ENCODE measurements around the gene ADAMTS8. TPM values are rescaled to one million over a fixed set of nuclear protein-coding genes. Genes with fewer than 3 reads are reported as not detected.
A peak's percentile ranks its signal among the peaks of the same experiment; 100 is the strongest.
"Not testable (repeated sequence)": the region's sequence is repeated elsewhere in the genome, so short reads cannot be mapped to it uniquely, and the experiment has no call there.

Gene ADAMTS8
- polyA plus RNA-seq, 12 donors, result 4.9 to 17.8 (median 12.7) TPM; not detected in 1

- DNase-seq, result no peak
Measured at GRCh38 chr11:130441719-130442118, 13.3 kb upstream of the ADAMTS8 start.

- DNase-seq, result no peak
Measured at GRCh38 chr11:130439876-130440275, 11.5 kb upstream of the ADAMTS8 start.

DNA sequence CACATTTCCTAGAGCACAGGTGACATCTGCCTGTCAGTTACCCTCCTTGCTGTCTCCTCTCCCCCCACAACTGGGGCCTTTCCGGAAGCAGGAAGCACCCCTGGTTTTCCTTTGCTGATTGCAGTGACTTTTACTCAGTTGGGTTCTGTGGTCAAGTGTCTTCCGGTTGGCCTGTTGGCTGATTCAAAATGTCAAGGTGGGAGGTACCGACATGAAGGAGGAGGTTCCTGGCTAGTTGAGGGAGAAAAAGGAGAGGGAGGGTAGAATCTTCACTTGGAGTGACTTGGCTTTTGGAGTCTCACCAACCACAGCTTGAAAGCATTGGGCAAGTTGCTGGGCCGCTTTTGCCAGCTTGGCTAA, 10.7 kb upstream of the ADAMTS8 start:
- DNase-seq, result no peak

DNA sequence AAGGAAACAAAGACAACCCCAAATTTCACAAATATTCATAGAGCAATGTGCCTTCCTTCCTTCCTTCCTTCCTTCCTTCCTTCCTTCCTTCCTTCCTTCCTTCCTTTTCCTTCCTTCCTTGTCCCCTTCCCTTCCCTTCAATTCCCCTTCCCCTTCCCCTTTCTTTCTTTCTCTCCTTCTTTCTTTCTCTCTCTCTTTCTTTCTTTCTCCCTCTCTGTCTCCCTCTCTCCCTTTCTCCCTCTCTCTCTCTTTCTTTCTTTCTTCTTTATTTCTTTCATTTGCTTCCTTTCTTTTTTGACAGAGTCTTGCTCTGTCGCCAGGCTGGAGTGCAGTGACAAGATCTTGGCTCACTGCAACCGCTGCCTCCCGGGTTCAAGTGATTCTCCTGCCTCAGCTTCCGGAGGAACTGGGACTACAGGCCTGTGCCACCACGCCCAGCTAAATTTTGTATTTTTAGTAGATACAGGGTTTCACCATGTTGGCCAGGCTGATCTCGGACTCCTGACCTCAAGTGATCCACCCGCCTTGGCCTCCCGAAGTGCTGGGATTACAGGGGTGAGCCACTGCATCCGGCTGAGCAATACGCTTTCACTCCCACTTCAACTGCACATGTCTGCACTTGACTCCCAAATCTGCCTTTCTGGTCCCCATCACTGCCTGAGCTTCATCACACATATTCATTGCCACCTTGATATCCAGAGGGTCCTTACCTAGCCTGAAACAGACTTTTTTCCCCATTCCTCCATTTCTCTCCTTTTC, 10.2 kb upstream of the ADAMTS8 start:
- DNase-seq, result not testable (repeated sequence)

GRCh38 chr11:130437848-130438247, 9.4 kb upstream of the ADAMTS8 start:
- no peak for DNase-seq

DNA sequence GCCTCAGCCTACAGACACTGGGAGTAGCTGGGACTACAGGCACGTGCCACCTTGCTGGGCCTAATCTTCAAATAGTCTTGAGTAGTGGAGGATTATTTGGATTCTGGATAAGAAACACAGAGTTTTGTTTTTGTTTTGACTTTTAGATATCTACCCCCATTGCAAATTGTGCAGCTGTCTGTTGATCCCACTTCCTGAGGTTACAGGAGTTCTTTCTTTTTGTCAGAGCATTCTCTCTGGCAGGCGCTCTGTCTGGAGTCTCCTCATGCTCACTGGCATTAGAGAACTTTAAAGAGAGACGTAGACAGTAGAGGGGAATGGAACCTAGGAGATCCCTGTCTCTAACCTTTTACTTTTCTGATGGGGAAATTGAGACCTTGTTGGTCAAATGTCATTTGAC, 7.8 kb upstream of the ADAMTS8 start:
- no peak for DNase-seq

DNA sequence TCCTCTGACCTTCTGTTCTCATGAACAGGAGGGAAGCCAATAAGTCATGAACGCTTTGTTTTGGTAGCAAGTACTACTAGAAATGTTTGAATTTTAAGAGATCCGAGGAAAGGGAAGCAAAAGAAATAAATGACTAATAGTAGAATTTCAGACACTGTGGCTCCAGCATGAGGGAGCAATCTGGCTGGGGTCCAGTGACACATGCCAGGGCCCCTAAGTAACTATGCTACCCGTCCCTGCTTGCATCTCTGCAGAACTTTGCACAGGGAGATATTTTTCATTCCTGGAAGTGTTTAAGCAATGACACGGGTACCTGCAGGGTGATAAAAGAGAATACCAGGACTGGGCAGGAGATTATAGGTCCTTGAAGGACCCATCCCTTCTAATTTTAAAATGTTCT, 7.3 kb upstream of the ADAMTS8 start:
- no peak for DNase-seq

GRCh38 chr11:130434521-130435223, 6.3 kb upstream of the ADAMTS8 start:
- DNase-seq, result peak; percentile 91

DNA sequence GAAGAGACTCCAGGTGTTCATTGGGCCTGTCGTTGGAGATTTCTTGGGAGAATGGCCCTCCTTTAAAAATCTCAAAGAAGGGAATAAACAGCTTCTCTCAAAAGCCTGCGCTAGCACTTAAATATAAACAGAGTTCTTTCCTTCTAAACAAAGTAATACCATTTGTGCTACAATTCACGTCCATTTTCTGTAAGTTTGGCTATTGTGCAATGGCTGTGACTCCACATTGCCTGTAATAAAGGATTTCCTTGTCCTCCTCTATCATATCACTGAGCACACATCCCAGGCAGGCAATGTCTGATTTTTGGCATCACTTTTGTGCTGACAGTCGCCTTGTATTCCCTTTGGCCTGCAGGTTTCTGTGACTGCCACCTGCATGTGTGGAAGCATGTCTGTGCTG, 4.9 kb upstream of the ADAMTS8 start:
- no peak for DNase-seq

DNA sequence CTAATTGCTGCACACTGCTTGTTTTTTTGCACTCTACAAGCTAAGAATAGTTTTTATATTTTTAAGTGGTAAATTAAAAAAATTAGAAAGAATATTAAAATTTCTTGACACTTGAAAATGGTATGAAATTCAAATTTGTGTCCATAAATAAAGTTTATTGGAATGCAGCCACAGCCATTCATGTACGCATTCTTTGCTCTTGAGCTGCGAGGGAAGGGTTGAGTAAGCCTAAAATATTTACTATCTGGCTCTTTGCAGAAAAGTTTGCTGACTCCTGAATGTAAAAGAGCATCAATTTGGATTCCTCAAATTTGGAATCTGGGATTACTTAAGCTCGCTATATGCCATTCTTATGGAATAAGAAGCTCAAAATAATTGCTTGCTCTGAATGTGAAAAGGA, 3.4 kb upstream of the ADAMTS8 start:
- DNase-seq, result no peak

GRCh38 chr11:130431331-130431773, 2.9 kb upstream of the ADAMTS8 start:
- DNase-seq, result peak; percentile 77

GRCh38 chr11:130429983-130430382, 1.6 kb upstream of the ADAMTS8 start:
- DNase-seq, result no peak

DNA sequence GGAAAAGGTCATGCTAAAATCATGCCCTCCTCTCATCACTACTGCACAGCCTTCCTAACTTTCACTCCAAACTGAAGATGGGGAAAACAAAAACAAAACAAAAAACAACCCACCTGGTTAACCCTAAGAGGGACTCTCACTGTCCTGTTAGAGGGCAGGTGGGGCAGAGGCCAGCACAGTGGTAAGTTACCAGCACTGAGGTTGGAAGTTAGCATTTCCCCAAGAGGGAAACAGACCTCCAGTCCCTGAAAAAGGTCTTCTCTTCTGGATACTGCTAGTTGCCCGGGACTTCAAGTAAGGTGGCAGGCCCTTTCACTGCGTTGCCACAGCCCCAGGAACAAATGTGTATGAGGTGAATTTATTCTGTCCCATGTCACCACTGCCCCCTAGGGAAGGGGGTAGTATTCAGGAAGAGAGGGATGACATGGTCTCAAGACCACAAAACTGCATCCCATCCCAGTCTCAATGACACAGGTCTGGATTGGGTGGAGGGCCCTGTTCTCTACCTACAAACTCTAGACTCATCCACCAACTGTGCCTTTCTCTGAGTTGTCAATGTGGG, 792 bp upstream of the ADAMTS8 start:
- DNase-seq, result no peak

- no peak for DNase-seq
Measured at GRCh38 chr11:130427581-130428315, 661 bp downstream of the ADAMTS8 start.

GRCh38 chr11:130426837-130427341, 1.5 kb downstream of the ADAMTS8 start:
- no peak for DNase-seq

DNA sequence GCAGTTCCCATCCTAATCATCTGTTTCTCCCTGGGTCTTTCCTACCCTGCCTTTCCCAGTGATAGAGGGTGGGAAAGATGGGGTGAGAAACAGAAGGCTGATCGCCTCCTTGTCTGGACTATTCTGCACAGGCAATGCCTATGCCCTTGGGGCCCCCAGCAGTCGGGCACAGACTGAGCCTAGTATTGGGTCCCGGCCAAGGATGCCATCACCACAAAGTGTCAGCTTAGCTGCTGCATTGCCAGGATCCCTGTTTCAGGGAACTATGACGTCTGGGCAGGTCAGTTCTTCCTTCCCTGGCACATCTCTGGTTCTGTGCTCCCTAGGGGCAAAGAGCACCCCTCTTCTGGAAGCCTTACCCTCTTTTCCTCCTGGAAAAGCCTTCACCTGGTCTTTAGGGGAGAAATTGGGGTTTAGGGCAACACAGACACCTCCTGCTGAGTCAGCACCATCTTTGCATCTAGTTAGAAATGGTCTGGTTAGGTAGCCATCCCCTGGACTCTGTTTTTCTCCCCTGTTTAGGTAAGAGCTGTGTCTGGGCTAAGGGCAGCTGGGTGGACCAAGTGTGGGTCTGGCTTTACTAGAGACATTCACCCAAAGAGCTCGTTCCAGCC, 2.1 kb downstream of the ADAMTS8 start:
- DNase-seq, result no peak

DNA sequence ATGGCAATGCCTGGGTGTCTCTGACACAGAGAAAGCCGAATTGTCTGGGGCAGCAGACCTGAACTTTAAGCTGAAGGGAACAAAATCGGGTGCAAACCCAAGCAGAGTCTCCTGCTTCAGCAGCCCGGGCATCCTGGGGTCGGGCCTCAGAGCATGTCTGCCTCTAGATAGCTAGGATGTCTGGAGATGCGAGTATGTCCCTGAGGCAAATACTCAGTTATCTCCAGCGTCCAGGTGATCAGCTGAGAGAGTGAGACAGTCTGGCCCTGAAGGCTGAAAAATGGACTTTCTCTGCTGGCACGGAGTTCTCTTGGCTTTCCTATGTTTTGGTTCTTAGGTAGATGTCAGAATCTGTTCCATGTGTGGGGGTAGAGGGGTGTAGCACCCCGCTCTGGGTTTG, 3.3 kb downstream of the ADAMTS8 start:
- no peak for DNase-seq

DNA sequence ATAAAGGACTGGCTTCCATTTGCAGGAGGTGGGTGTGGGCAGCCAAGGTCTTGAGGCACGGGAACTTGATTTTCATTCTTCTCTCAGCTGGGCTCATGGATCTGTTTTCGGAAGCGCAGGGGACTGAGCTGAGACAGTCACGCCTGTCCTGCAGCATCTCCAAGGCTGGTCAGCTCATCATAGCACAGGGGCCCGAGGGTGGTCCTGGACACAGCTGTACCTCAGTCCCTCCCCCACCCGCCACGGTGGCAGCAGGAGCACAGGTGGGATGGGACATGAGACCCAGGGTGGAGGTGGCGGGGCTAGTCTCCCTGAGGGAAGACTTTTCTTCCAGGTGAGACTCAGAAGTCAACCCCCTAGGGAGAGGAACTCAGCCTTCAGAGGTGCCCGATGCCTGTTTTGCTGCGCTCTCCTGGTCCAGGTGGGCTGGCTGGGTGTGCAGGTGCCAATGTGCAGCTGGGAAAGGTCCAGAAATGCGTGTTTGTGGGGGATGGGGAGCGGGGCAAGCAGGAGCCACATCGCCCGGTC, 3.7 kb downstream of the ADAMTS8 start:
- no peak for DNase-seq

DNA sequence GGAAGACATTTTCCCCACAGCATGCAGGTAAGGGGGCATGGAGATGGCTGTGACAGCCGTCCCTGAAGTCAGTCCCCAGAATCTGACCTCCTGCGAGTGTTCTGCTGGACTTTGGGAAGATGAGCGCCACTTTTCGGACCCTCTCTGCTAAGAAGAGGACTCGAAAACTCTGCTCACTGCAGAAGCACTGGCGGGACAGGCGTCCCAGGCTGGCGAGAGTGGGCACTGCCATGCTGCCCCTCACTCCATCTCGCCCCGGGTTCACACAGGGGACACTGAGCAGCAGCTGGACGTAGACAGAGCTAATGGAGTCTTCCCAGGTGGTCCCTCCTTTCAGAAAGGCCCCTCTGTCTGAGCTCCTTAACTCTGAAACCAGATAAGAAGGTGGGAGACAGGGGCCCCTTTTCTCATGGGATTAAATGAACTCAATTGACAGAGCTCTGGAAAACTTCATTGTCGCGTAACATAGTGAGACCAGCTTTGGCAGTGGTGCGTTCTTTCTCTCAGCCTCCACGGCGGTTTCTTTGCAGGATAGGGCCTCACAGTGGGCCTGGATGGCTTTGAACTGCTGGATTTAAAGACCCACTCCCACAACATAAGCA, 4.8 kb downstream of the ADAMTS8 start:
- DNase-seq, result no peak

- no peak for DNase-seq
Measured at GRCh38 chr11:130422251-130422995, 6.0 kb downstream of the ADAMTS8 start.

Data from muscle of arm (tissue), 12 donors.